ENCODE measurements around the gene CSNK2A2. TPM values are rescaled to one million over a fixed set of nuclear protein-coding genes. Genes with fewer than 3 reads are reported as not detected.
A peak's percentile ranks its signal among the peaks of the same experiment; 100 is the strongest.

CSNK2A2 gene
- total RNA-seq, result 10 to 100 TPM; 52.6 to 74.7 TPM
- 10 to 100 TPM; 18.6 to 29.3 TPM for polyA plus RNA-seq
- long read RNA-seq, donor 1, partial matches to known transcripts, result 7 of 12 reads
- long read RNA-seq, donor 1, other reads (novel, unspliced or antisense), result 0 of 12 reads
- long read RNA-seq, donor 2, partial matches to known transcripts, result 0 of 2 reads
- long read RNA-seq, donor 2, other reads (novel, unspliced or antisense), result 0 of 2 reads
- long read RNA-seq, donor 3, partial matches to known transcripts, result 0 of 4 reads
- long read RNA-seq, donor 3, other reads (novel, unspliced or antisense), result 0 of 4 reads
- long read RNA-seq, donor 4, partial matches to known transcripts, result 0 of 5 reads
- long read RNA-seq, donor 4, other reads (novel, unspliced or antisense), result 0 of 5 reads
- long read RNA-seq, donor 5, full-length matches to known transcripts, result 11 of 11 reads
- long read RNA-seq, donor 5, partial matches to known transcripts, result 0 of 11 reads
- long read RNA-seq, donor 5, other reads (novel, unspliced or antisense), result 0 of 11 reads

GRCh38 chr16:58198022-58198683, at the start of gene CSNK2A2:
CSNK2A2 (minus strand) TSS chr16:58198106; CDS start chr16:58197736, 370 bp downstream.
- peak within 1 kb of the TSS in 1 of 2 donors; percentile 62 for H3K27ac ChIP-seq (ENCODE audit: low read depth in 1 of 2, low read length in 1 of 2)
- peak; percentile 21 for TF ChIP-seq CTCF (IDR thresholded peaks at IDR 0.05; ENCODE audit: control extremely low read depth, extremely low read depth)
- no peaks in the 10 kb centered on the region for H3K27me3 ChIP-seq (ENCODE audit: control insufficient read depth in 3 of 3, insufficient read depth in 3 of 3, low read length in 2 of 3)
- 3% methylated on average over 31 to 52 of the region's 52 CpGs for WGBS, 2 donors
- peaks cover 3 to 8% (median 6%) of the 10 kb centered on the region in 5 donors for H3K4me1 ChIP-seq (ENCODE audit: control insufficient read depth in 5 of 5, insufficient read depth in 5 of 5, low read length in 5 of 5)
- no peaks in the 10 kb centered on the region for H3K9me3 ChIP-seq (ENCODE audit: control insufficient read depth in 4 of 4, insufficient read depth in 3 of 4, low read length in 3 of 4)
- DNase-seq (peak; percentile 67 to 78 (median 69)), ATAC-seq (ENCODE audit: insufficient read depth, low FRiP score) (peak; percentile 93)
- peak within 1 kb of the TSS; percentile 86 for H3K4me3 ChIP-seq
- H3K36me3 ChIP-seq (ENCODE audit: control insufficient read depth in 4 of 4, insufficient read depth in 4 of 4, low read length in 4 of 4), result peaks cover 0 to 18% (median 5%) of the 10 kb centered on the region in 4 donors
- peak within 1 kb of the TSS; percentile 48 to 71 for H3K9ac ChIP-seq (ENCODE audit: insufficient read depth in 1 of 2, low read length in 2 of 2)

GRCh38 chr16:58243528-58244004, 45.7 kb upstream of the CSNK2A2 start:
- TF ChIP-seq CTCF (IDR thresholded peaks at IDR 0.05; ENCODE audit: control extremely low read depth, extremely low read depth), result no peak
- Histone ChIP-seq H3K27me3 (ENCODE audit: control insufficient read depth in 3 of 3, insufficient read depth in 3 of 3, low read length in 2 of 3) (peaks cover 0 to 5% (median 2%) of the 10 kb centered on the region in 3 donors), H3K4me3 (no peak overlapping the region), H3K9me3 (ENCODE audit: control insufficient read depth in 4 of 4, insufficient read depth in 3 of 4, low read length in 3 of 4) (no peaks in the 10 kb centered on the region), H3K4me1 (ENCODE audit: control insufficient read depth in 5 of 5, insufficient read depth in 5 of 5, low read length in 5 of 5) (no peaks in the 10 kb centered on the region), H3K27ac (ENCODE audit: low read depth in 1 of 2, low read length in 1 of 2) (no peak overlapping the region), H3K36me3 (ENCODE audit: control insufficient read depth in 4 of 4, insufficient read depth in 4 of 4, low read length in 4 of 4) (no peaks in the 10 kb centered on the region), H3K9ac (ENCODE audit: insufficient read depth in 1 of 2, low read length in 2 of 2) (no peak overlapping the region)
- no peak for DNase-seq
- ATAC-seq (ENCODE audit: insufficient read depth, low FRiP score), result no peak
- 60 to 71% methylated on average over 8 of the region's 8 CpGs for WGBS, 2 donors

- WGBS, 2 donors, result 11 to 17% methylated on average over 5 of the region's 5 CpGs
- no peak overlapping the region for H3K27ac ChIP-seq (ENCODE audit: low read depth in 1 of 2, low read length in 1 of 2)
- no peak for TF ChIP-seq CTCF (IDR thresholded peaks at IDR 0.05; ENCODE audit: control extremely low read depth, extremely low read depth)
- DNase-seq (no peak), ATAC-seq (ENCODE audit: insufficient read depth, low FRiP score) (no peak)
- H3K4me3 ChIP-seq, result no peak overlapping the region
- H3K27me3 ChIP-seq (ENCODE audit: control insufficient read depth in 3 of 3, insufficient read depth in 3 of 3, low read length in 2 of 3), result peaks cover 0 to 11% (median 2%) of the 10 kb centered on the region in 3 donors
- H3K4me1 ChIP-seq (ENCODE audit: control insufficient read depth in 5 of 5, insufficient read depth in 5 of 5, low read length in 5 of 5), result no peaks in the 10 kb centered on the region
- H3K36me3 ChIP-seq (ENCODE audit: control insufficient read depth in 4 of 4, insufficient read depth in 4 of 4, low read length in 4 of 4), result no peaks in the 10 kb centered on the region
- no peak overlapping the region for H3K9ac ChIP-seq (ENCODE audit: insufficient read depth in 1 of 2, low read length in 2 of 2)
- peaks cover 0 to 2% (median 0%) of the 10 kb centered on the region in 4 donors for H3K9me3 ChIP-seq (ENCODE audit: control insufficient read depth in 4 of 4, insufficient read depth in 3 of 4, low read length in 3 of 4)
Measured at GRCh38 chr16:58236831-58237230, 38.9 kb upstream of the CSNK2A2 start.

Data from lung (tissue), 16 donors.